Uterus (tissue), 4 donors: ENCODE measurements around the gene TMEM233. TPM values are rescaled to one million over a fixed set of nuclear protein-coding genes. Genes with fewer than 3 reads are reported as not detected.

Experiments
- DNase-seq, 2 donors: peaks; one replicate each; pipeline ENCODE4 v3.0.0-alpha.2; 2019 to 2020
- H3K27ac ChIP-seq, 2 donors: fragments of 200-600 bp; sonication (generic); 1 replicate in 1 of 2; 2 replicates in 1 of 2; pipeline ENCODE4 v1.5.1; 2016 to 2018
- H3K27me3 ChIP-seq, 2 donors: fragments of 200-600 bp; sonication (generic); one replicate each; pipeline ENCODE4 v1.5.1; 2018 to 2019; ENCODE audit warnings: control low read depth in 1 of 2
- H3K36me3 ChIP-seq, 2 donors: fragments of 200-600 bp; sonication (generic); one replicate each; pipeline ENCODE4 v1.5.1; 2019; ENCODE audit warnings: control low read depth in 1 of 2
- H3K4me1 ChIP-seq, 2 donors: fragments of 200-600 bp; sonication (generic); one replicate each; pipeline ENCODE4 v1.5.1; 2018 to 2019; ENCODE audit warnings: control low read depth in 1 of 2
- H3K4me3 ChIP-seq, 2 donors: fragments of 200-600 bp; sonication (generic); 1 replicate in 1 of 2; 2 replicates in 1 of 2; pipeline ENCODE4 v1.5.1; 2018 to 2019; ENCODE audit warnings: mild to moderate bottlenecking in 1 of 2
- H3K9me3 ChIP-seq, 2 donors: fragments of 200-600 bp; sonication (generic); one replicate each; pipeline ENCODE4 v1.5.1; 2019; ENCODE audit warnings: control low read depth in 1 of 2
- POLR2A ChIP-seq, 2 donors: fragments of 450-650 bp; IDR thresholded peaks; one replicate each; pipeline ENCODE4 v1.6.1; 2016; ENCODE audit warnings: antibody characterized with exemption in 2 of 2, mild to moderate bottlenecking in 1 of 2, moderate library complexity in 1 of 2
- intact Hi-C: fragments of 100-400 bp; cut with DNase I; formaldehyde crosslinking; loops from one replicate; pipeline ENCODE4 v1.15.1; 2023; ENCODE audit warnings: low total_unique reads
- total RNA-seq, 4 donors: library from RNA; depleted of rRNA in 3 of 4; stranded (reverse); fragments of >200 nt in 3 of 4; gene quantifications; one replicate each; pipeline versions ENCODE4 v1.1.0 to v1.2.4, GENCODE V29; 2014 to 2023
- TF ChIP-seq, protein P1 (sequence below), 4 experiments: fragments of 200-600 bp in 2 of 4; fragments of 450-650 bp in 2 of 4; sonication (generic) in 2 of 4; IDR thresholded peaks; one replicate each; pipeline ENCODE4 v1.5.1; 2016 to 2019; ENCODE audit warnings: antibody characterized with exemption in 4 of 4, mild to moderate bottlenecking in 2 of 4, moderate library complexity in 1 of 4
- donor health status: DM: yes; HTN: yes; CAD: no.

TMEM233 gene
- total RNA-seq, 4 donors from 2014 or later: 0.21 TPM; not detected in 2

GRCh38 chr12:119681728-119682638 is 88.4 kb downstream of the TMEM233 start:
- Histone ChIP-seq H3K4me1 (no peaks in the 10 kb centered on the region), H3K4me3 (no peak overlapping the region), H3K9me3 (no peaks in the 10 kb centered on the region), H3K27me3 (no peaks in the 10 kb centered on the region), H3K27ac (no peak overlapping the region), H3K36me3 (no peaks in the 10 kb centered on the region)
- no peak for TF ChIP-seq POLR2A (IDR thresholded peaks at IDR 0.05)
- TF ChIP-seq, protein P1, sequence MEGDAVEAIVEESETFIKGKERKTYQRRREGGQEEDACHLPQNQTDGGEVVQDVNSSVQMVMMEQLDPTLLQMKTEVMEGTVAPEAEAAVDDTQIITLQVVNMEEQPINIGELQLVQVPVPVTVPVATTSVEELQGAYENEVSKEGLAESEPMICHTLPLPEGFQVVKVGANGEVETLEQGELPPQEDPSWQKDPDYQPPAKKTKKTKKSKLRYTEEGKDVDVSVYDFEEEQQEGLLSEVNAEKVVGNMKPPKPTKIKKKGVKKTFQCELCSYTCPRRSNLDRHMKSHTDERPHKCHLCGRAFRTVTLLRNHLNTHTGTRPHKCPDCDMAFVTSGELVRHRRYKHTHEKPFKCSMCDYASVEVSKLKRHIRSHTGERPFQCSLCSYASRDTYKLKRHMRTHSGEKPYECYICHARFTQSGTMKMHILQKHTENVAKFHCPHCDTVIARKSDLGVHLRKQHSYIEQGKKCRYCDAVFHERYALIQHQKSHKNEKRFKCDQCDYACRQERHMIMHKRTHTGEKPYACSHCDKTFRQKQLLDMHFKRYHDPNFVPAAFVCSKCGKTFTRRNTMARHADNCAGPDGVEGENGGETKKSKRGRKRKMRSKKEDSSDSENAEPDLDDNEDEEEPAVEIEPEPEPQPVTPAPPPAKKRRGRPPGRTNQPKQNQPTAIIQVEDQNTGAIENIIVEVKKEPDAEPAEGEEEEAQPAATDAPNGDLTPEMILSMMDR (IDR thresholded peaks at IDR 0.05): no peak
- intact Hi-C loops: no loop called here
- DNase-seq: no peak

DNA sequence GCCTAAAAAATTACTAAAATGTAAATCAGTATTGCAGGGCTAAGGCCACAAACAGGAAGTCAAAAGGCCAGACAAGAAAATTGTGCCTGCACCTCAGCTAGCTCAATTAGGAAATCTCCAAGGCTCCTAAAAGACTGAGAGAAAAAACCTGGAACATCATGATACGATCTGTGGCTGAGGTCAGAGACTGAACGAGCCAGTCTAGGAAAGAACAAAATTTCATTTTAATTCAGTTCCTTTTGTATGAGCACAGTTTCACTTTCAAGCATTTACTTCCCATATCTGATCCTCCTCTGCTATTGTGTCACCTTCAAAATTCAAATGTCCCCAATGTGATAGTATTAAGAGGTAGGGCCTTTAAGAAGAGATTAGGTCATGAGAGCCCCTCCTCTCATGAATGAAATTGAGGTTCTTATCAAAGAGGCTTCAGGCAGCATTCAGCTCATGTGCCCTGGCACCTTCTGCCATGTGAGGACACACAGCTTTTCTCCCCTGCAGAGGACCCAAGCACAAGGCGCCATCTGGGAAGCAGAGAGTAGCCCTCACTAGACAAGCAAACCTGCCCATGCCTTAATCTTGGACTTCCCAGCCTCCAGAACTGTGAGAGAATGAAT is 89.2 kb downstream of the TMEM233 start:
- no peak for TF ChIP-seq POLR2A (IDR thresholded peaks at IDR 0.05)
- TF ChIP-seq, protein P1 (IDR thresholded peaks at IDR 0.05): no peak
- DNase-seq: no peak
- Histone ChIP-seq H3K27ac (no peak overlapping the region), H3K9me3 (no peaks in the 10 kb centered on the region), H3K27me3 (no peaks in the 10 kb centered on the region), H3K4me1 (no peaks in the 10 kb centered on the region), H3K36me3 (no peaks in the 10 kb centered on the region), H3K4me3 (no peak overlapping the region)
- intact Hi-C loops: no loop called here

DNA sequence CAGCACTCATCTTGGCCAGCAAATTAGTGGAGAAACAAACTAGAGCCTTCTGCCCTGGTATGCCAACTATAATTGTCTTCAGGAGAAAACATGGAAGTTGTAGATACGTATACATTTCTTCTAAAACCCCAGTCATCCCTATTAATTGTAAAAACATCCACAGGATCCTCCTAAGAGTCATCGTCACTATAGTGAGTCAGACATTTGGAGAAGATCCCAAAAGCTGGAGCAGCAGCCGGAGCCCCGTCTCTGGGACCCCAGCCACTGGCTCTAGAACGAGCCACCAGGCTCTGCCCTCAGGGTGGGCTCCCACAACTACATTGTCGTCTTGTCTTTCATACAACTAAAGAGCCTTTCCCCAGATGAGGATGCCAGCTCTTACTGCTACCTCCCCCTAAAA is 89.8 kb downstream of the TMEM233 start:
- TF ChIP-seq POLR2A (IDR thresholded peaks at IDR 0.05): no peak
- TF ChIP-seq, protein P1 (IDR thresholded peaks at IDR 0.05): no peak
- Histone ChIP-seq H3K4me1 (no peaks in the 10 kb centered on the region), H3K9me3 (no peaks in the 10 kb centered on the region), H3K36me3 (no peaks in the 10 kb centered on the region), H3K27ac (no peak overlapping the region), H3K4me3 (no peak overlapping the region), H3K27me3 (no peaks in the 10 kb centered on the region)
- no peak for DNase-seq
- intact Hi-C loops: no loop called here

DNA sequence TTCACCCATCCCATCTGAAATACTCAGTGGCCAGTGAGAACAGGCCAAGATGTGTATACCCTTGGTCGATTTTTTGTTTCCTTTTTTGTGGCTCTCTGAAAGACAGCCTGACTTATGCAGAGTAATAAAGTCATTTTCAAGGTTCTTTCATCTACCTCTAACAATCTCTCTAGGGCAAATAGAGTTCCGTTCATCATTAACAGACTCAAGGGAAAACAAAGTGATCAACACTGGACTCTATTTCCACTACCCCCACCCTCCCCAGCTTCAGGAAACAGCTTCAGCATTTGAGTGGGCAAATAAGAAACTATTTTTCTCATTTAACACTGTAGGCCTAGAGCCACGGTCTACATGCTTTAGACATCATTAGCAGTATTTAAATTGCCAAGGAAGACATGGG is 90.2 kb downstream of the TMEM233 start:
- no peak for DNase-seq
- Histone ChIP-seq H3K4me1 (no peaks in the 10 kb centered on the region), H3K9me3 (no peaks in the 10 kb centered on the region), H3K4me3 (no peak overlapping the region), H3K36me3 (no peaks in the 10 kb centered on the region), H3K27ac (no peak overlapping the region), H3K27me3 (no peaks in the 10 kb centered on the region)
- TF ChIP-seq, protein P1 (IDR thresholded peaks at IDR 0.05): no peak
- no peak for TF ChIP-seq POLR2A (IDR thresholded peaks at IDR 0.05)
- intact Hi-C loops: no loop called here

DNA sequence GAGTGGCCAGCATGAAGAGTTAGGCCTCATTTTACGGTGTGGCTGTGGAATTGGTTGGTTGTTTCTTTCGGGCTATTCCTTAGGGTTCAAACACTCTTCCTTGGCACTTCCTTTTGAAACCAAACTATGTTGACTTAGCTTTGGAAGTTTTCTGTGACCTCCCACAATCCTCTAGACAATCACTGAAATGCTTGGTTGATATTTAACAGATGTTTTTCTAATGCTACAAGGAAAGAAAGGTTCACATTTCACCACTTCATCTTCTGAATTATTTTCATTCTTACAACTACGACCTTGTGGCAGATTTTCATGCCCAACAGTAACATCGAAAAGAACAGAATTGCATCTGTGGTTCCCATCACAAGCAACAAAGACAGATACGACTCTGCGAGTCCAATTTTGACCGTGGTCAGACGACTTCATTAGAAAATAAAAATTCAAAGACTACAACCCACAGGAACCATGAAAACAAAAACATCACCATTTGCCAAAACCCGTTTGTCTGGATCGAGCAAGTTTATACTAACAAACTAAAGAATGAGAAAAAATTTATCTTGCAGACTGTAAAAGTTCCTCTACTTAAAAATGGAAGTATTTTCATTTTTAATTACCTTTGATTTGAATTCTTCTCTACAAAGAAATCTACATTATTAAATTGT is 91.3 kb downstream of the TMEM233 start:
- TF ChIP-seq, protein P1 (IDR thresholded peaks at IDR 0.05): no peak
- no peak for TF ChIP-seq POLR2A (IDR thresholded peaks at IDR 0.05)
- no peaks in the 10 kb centered on the region for H3K4me1 ChIP-seq
- H3K27me3 ChIP-seq: no peaks in the 10 kb centered on the region
- DNase-seq: no peak
- H3K9me3 ChIP-seq: no peaks in the 10 kb centered on the region
- intact Hi-C loops: no loop called here
- H3K4me3 ChIP-seq: no peak overlapping the region
- H3K27ac ChIP-seq: no peak overlapping the region
- H3K36me3 ChIP-seq: no peaks in the 10 kb centered on the region
